ENCODE results near the gene CALR. TPM values are rescaled to one million over a fixed set of nuclear protein-coding genes. Genes with fewer than 3 reads are reported as not detected.
A peak's percentile ranks its signal among the peaks of the same experiment; 100 is the strongest.
"Not testable (repeated sequence)": the region's sequence is repeated elsewhere in the genome, so short reads cannot be mapped to it uniquely, and the experiment has no call there.

The CALR gene
- total RNA-seq, 1 donor from 2014 or later: 382 TPM

DNA sequence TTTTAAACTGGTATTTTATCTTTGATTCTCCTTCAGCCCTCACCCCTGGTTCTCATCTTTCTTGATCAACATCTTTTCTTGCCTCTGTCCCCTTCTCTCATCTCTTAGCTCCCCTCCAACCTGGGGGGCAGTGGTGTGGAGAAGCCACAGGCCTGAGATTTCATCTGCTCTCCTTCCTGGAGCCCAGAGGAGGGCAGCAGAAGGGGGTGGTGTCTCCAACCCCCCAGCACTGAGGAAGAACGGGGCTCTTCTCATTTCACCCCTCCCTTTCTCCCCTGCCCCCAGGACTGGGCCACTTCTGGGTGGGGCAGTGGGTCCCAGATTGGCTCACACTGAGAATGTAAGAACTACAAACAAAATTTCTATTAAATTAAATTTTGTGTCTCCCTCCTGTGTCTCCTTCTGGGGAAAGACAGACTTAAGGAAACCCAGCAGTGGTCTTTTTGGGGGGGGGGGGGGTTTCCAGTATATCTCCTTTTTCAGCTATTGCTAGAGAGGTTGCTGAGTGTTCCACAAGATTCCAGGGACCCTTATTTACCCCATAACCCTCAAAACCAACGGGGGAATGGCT lies 5.8 kb downstream of the CALR start:
- Histone ChIP-seq H3K4me1 (ENCODE audit: control insufficient read depth in 3 of 3, insufficient read depth in 3 of 3, low read length in 3 of 3) (peaks cover 48 to 61% (median 49%) of the 10 kb centered on the region in 3 donors), H3K9me3 (ENCODE audit: control insufficient read depth in 3 of 3, low read length in 3 of 3) (no peaks in the 10 kb centered on the region), H3K27ac (ENCODE audit: low read depth, low read length) (no peak overlapping the region), H3K9ac (ENCODE audit: low read depth in 1 of 3, low read length in 3 of 3) (no peak overlapping the region), H3K4me3 (ENCODE audit: low read length in 3 of 3) (no peak overlapping the region), H3K36me3 (ENCODE audit: control insufficient read depth in 3 of 3, insufficient read depth in 3 of 3, low read length in 3 of 3) (peaks cover 57 to 60% (median 57%) of the 10 kb centered on the region in 3 donors), H3K27me3 (ENCODE audit: control insufficient read depth in 3 of 3, insufficient read depth in 3 of 3, low read length in 3 of 3) (no peaks in the 10 kb centered on the region)

- Histone ChIP-seq H3K9me3 (ENCODE audit: control insufficient read depth in 3 of 3, low read length in 3 of 3) (no peaks in the 10 kb centered on the region), H3K36me3 (ENCODE audit: control insufficient read depth in 3 of 3, insufficient read depth in 3 of 3, low read length in 3 of 3) (peaks cover 56 to 59% (median 57%) of the 10 kb centered on the region in 3 donors), H3K4me3 (ENCODE audit: low read length in 3 of 3) (peak within 1 kb of the TSS; percentile 70 to 79 (median 78)), H3K4me1 (ENCODE audit: control insufficient read depth in 3 of 3, insufficient read depth in 3 of 3, low read length in 3 of 3) (peaks cover 44 to 56% (median 45%) of the 10 kb centered on the region in 3 donors), H3K27ac (ENCODE audit: low read depth, low read length) (peak within 1 kb of the TSS; percentile 91), H3K27me3 (ENCODE audit: control insufficient read depth in 3 of 3, insufficient read depth in 3 of 3, low read length in 3 of 3) (no peaks in the 10 kb centered on the region), H3K9ac (ENCODE audit: low read depth in 1 of 3, low read length in 3 of 3) (peak within 1 kb of the TSS; percentile 69 to 86 (median 85))
These were observed 7.2 kb downstream of the CALR start, which contains the start of gene RAD23A for GRCh38 chr19:12945479-12946091. Gene RAD23A (plus strand): TSS chr19:12945862. CDS start chr19:12945949, 87 bp downstream.

DNA sequence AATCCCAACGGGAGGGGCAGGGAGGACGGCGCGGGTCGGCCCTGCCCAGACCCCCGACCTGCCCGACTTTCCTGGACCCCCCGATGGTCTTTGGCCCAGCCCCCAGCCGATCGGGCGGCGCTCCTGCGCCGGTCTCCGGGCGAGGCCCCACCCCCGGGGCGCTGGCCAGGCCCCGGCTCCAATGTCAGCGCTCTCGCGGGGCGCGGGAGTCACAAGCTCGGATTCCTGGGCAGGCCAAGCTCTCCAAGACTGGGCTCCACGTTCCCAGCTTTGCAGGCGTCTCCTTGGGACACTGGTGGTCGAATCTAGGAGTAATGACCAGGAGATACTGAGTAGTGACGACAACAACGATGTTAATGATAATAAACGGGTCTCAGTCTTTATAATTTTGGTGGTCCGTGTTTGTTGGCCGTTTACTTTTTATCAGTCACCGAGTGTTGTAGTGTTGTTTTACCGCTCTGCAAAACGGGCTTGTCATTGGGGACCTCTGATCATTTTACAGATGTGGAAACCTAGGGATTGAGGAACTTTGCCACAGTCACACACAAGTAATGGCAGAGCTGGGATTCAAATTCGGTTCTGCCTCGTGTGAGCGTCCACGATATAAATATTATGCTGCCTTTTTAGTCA lies 7.8 kb downstream of the CALR start:
- Histone ChIP-seq H3K4me1 (ENCODE audit: control insufficient read depth in 3 of 3, insufficient read depth in 3 of 3, low read length in 3 of 3) (peaks cover 39 to 50% (median 40%) of the 10 kb centered on the region in 3 donors), H3K27me3 (ENCODE audit: control insufficient read depth in 3 of 3, insufficient read depth in 3 of 3, low read length in 3 of 3) (no peaks in the 10 kb centered on the region), H3K4me3 (ENCODE audit: low read length in 3 of 3) (peak overlapping the region; percentile 70 to 79 (median 78)), H3K9ac (ENCODE audit: low read depth in 1 of 3, low read length in 3 of 3) (peak overlapping the region; percentile 69 to 86 (median 85)), H3K36me3 (ENCODE audit: control insufficient read depth in 3 of 3, insufficient read depth in 3 of 3, low read length in 3 of 3) (peaks cover 52 to 57% (median 56%) of the 10 kb centered on the region in 3 donors), H3K9me3 (ENCODE audit: control insufficient read depth in 3 of 3, low read length in 3 of 3) (no peaks in the 10 kb centered on the region), H3K27ac (ENCODE audit: low read depth, low read length) (peak overlapping the region; percentile 91)

- Histone ChIP-seq H3K36me3 (ENCODE audit: control insufficient read depth in 3 of 3, insufficient read depth in 3 of 3, low read length in 3 of 3) (peaks cover 50 to 55% (median 54%) of the 10 kb centered on the region in 3 donors), H3K4me1 (ENCODE audit: control insufficient read depth in 3 of 3, insufficient read depth in 3 of 3, low read length in 3 of 3) (peaks cover 41 to 55% (median 42%) of the 10 kb centered on the region in 3 donors), H3K9me3 (ENCODE audit: control insufficient read depth in 3 of 3, low read length in 3 of 3) (no peaks in the 10 kb centered on the region), H3K9ac (ENCODE audit: low read depth in 1 of 3, low read length in 3 of 3) (peak overlapping the region; percentile 69 to 86 (median 85)), H3K27ac (ENCODE audit: low read depth, low read length) (peak overlapping the region; percentile 91), H3K27me3 (ENCODE audit: control insufficient read depth in 3 of 3, insufficient read depth in 3 of 3, low read length in 3 of 3) (no peaks in the 10 kb centered on the region), H3K4me3 (ENCODE audit: low read length in 3 of 3) (peak overlapping the region; percentile 70 to 79 (median 78))
These were observed 8.5 kb downstream of the CALR start for GRCh38 chr19:12946731-12947496.

DNA sequence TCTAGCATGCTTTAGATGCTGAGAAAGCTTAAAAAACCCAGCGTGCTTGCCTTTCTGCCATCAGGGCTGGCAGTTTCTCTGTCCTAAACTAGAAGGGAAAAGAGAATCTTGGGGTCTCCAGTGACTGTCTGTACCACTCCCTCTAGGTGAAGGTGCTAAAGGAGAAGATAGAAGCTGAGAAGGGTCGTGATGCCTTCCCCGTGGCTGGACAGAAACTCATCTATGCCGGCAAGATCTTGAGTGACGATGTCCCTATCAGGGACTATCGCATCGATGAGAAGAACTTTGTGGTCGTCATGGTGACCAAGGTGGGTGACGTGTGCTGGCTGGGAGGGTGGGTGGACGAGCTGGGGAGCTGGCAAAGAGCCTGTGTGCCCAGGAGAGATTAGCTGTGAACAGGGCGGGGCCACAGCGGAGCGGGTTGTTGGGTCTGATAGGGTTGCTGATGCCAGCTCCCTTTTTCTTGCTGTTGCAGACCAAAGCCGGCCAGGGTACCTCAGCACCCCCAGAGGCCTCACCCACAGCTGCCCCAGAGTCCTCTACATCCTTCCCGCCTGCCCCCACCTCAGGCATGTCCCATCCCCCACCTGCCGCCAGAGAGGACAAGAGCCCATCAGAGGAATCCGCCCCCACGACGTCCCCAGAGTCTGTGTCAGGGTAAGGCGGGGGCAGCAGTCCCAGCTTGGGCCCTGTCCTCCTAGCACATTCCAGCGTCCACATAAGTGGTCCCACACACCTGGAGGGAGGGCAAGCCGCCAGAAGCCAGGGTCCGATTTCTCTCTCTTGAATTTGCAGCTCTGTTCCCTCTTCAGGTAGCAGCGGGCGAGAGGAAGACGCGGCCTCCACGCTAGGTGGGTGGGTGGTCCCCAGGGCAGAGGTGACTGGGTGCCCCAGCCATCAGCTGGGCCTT lies 9.5 kb downstream of the CALR start:
- Histone ChIP-seq H3K27ac (ENCODE audit: low read depth, low read length) (peak overlapping the region; percentile 52), H3K4me3 (ENCODE audit: low read length in 3 of 3) (peak overlapping the region in 1 of 3 donors; percentile 24), H3K27me3 (ENCODE audit: control insufficient read depth in 3 of 3, insufficient read depth in 3 of 3, low read length in 3 of 3) (no peaks in the 10 kb centered on the region), H3K9me3 (ENCODE audit: control insufficient read depth in 3 of 3, low read length in 3 of 3) (no peaks in the 10 kb centered on the region), H3K4me1 (ENCODE audit: control insufficient read depth in 3 of 3, insufficient read depth in 3 of 3, low read length in 3 of 3) (peaks cover 43 to 61% (median 52%) of the 10 kb centered on the region in 3 donors), H3K9ac (ENCODE audit: low read depth in 1 of 3, low read length in 3 of 3) (peak overlapping the region; percentile 47 to 85 (median 59)), H3K36me3 (ENCODE audit: control insufficient read depth in 3 of 3, insufficient read depth in 3 of 3, low read length in 3 of 3) (peaks cover 51 to 63% (median 55%) of the 10 kb centered on the region in 3 donors)

DNA sequence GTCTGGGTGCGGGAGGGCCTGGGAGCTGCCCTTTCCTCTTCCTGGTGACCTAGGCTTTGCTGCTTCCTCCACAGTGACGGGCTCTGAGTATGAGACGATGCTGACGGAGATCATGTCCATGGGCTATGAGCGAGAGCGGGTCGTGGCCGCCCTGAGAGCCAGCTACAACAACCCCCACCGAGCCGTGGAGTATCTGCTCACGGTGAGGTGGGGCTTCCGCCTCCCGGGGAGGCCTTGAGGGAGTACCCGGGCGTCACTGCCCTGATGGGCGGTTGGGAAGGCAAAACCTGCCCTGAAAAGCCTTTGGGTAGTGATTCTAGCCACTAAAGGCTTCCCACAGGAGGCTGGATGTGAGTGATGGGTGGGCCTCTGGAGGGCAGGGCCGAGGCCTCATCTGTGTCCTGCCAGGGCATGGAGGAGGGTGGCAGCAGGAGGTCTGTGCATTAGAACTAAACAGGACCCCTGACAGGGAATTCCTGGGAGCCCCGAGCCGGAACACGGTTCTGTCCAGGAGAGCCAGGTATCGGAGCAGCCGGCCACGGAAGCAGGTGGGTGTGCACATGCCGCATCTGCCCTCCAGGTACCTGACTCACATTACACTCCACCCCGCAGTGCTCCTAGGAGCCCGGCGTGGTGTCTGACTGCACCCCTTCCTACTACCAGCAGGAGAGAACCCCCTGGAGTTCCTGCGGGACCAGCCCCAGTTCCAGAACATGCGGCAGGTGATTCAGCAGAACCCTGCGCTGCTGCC lies 10.4 kb downstream of the CALR start:
- no peaks in the 10 kb centered on the region for H3K9me3 ChIP-seq (ENCODE audit: control insufficient read depth in 3 of 3, low read length in 3 of 3)
- H3K4me1 ChIP-seq (ENCODE audit: control insufficient read depth in 3 of 3, insufficient read depth in 3 of 3, low read length in 3 of 3): peaks cover 47 to 60% (median 60%) of the 10 kb centered on the region in 3 donors
- H3K27ac ChIP-seq (ENCODE audit: low read depth, low read length): peak overlapping the region; percentile 52
- no peaks in the 10 kb centered on the region for H3K27me3 ChIP-seq (ENCODE audit: control insufficient read depth in 3 of 3, insufficient read depth in 3 of 3, low read length in 3 of 3)
- H3K4me3 ChIP-seq (ENCODE audit: low read length in 3 of 3): no peak overlapping the region
- H3K9ac ChIP-seq (ENCODE audit: low read depth in 1 of 3, low read length in 3 of 3): peak overlapping the region in 2 of 3 donors; percentile 23 to 47
- H3K36me3 ChIP-seq (ENCODE audit: control insufficient read depth in 3 of 3, insufficient read depth in 3 of 3, low read length in 3 of 3): peaks cover 50 to 55% (median 54%) of the 10 kb centered on the region in 3 donors

DNA sequence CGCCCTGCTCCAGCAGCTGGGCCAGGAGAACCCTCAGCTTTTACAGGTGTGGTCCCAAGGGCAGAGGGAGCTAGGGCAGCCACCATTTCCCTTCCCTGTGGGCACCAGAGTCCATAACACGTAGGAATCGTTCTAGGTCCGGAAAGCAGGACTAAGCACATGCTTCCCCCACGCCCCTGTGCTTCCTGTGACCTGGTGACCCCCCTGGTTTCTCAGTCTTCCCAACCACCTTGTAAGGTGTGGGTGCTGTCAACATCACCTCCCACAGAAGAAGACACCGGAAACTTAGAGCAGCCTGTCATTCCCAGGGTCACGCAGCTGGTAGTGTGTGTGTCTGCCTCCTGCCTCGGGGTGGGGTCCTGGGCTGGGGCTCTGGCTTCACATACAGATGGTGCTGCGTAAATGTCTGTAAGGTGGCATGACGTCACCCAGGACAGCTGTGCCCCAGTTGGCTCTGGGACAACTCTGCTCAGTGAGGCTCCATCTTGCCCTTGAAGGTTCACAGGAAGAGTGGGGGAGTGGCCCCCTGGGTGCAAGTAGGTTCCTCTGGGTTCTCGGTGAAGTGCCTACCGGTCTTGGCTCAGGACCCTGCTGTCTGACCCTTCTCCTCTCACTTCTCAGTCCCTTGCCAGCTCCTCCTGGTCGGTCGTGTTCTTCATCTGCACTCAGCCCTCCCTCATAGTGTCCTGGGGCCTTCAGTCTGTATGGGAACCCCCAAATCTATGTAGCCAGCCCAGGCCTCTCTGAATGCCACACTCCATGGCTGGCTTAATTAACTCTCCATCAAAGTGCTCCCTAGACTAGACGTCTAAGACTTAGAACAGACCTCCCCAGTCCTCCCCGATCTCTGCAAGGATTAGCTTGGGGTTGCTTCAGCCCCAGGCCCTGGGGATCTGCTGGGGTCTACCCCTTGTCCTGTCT lies 11.2 kb downstream of the CALR start:
- peaks cover 51 to 57% (median 57%) of the 10 kb centered on the region in 3 donors for H3K36me3 ChIP-seq (ENCODE audit: control insufficient read depth in 3 of 3, insufficient read depth in 3 of 3, low read length in 3 of 3)
- peaks cover 55 to 69% (median 68%) of the 10 kb centered on the region in 3 donors for H3K4me1 ChIP-seq (ENCODE audit: control insufficient read depth in 3 of 3, insufficient read depth in 3 of 3, low read length in 3 of 3)
- no peaks in the 10 kb centered on the region for H3K9me3 ChIP-seq (ENCODE audit: control insufficient read depth in 3 of 3, low read length in 3 of 3)
- peak overlapping the region in 2 of 3 donors; percentile 10 to 45 for H3K9ac ChIP-seq (ENCODE audit: low read depth in 1 of 3, low read length in 3 of 3)
- no peak overlapping the region for H3K4me3 ChIP-seq (ENCODE audit: low read length in 3 of 3)
- no peaks in the 10 kb centered on the region for H3K27me3 ChIP-seq (ENCODE audit: control insufficient read depth in 3 of 3, insufficient read depth in 3 of 3, low read length in 3 of 3)
- peak overlapping the region; percentile 52 for H3K27ac ChIP-seq (ENCODE audit: low read depth, low read length)

DNA sequence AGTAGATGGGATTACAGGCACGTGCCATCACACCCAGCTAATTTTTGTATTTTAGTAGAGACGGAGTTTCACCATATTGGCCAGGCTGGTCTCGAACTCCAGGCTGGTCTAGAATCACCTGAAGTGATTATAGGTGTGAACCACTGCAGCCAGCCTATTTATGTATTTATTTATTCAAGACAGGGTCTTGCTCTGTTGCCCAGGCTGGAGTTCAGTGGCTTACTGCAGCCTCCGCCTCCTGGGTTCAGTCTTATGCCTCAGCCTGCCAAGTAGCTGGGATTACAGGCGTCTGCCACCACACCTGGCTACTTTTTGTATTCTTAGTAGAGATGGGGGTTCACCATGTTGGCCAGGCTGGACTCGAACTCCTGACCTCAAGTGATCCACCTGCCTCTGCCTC lies 13.6 kb downstream of the CALR start:
- not testable (repeated sequence) for H3K27me3 ChIP-seq (ENCODE audit: control insufficient read depth in 3 of 3, insufficient read depth in 3 of 3, low read length in 3 of 3); H3K4me3 ChIP-seq (ENCODE audit: low read length in 3 of 3); H3K9ac ChIP-seq (ENCODE audit: low read depth in 1 of 3, low read length in 3 of 3); H3K9me3 ChIP-seq (ENCODE audit: control insufficient read depth in 3 of 3, low read length in 3 of 3)
- H3K27ac ChIP-seq (ENCODE audit: low read depth, low read length): peak overlapping the region; percentile 25
- peaks cover 50 to 60% (median 56%) of the 10 kb centered on the region in 3 donors for H3K36me3 ChIP-seq (ENCODE audit: control insufficient read depth in 3 of 3, insufficient read depth in 3 of 3, low read length in 3 of 3)
- H3K4me1 ChIP-seq (ENCODE audit: control insufficient read depth in 3 of 3, insufficient read depth in 3 of 3, low read length in 3 of 3): peaks cover 64 to 81% (median 70%) of the 10 kb centered on the region in 3 donors
